GM19395 (cell line): Measurements from ENCODE around the gene CES3.

ENCODE experiments used
- ATAC-seq: cut with Tn5 transposase; IDR thresholded peaks from one replicate; pipeline ENCODE4 v1.9.1; 2021; ENCODE audit warnings: mild to moderate bottlenecking, moderate library complexity; ENCODE audit not compliant: unreplicated experiment

Gene CES3

DNA sequence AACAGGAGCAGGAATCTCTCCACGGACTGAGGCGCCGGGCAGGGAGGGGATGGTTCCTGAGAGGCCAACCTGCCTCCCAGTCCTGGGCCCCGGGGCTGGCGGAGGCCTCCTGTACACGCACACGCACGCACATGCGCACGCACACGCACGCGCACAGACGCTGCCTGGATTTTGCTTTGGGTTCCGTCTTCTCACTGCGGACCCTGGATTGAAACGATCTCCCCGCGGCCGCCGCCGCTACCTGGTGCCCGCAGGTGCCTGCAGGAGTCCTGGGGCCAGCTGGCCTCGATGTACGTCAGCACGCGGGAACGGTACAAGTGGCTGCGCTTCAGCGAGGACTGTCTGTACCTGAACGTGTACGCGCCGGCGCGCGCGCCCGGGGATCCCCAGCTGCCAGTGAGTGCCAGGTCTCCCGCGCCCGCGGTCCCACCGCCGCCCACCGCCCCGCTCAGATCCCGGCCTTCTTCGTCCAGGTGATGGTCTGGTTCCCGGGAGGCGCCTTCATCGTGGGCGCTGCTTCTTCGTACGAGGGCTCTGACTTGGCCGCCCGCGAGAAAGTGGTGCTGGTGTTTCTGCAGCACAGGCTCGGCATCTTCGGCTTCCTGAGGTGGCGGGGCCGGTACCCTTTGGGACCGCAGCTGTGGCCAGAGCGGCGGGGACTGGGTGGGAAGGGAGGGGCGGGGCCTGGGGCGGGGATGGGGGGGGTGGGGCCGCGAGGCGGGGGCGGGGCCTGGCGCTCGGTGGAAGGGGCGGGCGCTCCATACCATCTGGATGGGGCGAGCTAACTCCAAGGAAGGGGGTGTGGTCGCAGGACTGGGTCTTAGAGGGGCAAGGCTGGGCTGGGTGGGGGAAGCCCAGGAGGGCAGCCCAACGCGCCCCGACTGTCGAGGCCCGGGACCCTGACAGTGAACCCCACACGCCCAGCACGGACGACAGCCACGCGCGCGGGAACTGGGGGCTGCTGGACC lies 39.6 kb downstream of the CES3 start:
- no peak for ATAC-seq

- ATAC-seq: no peak
These were observed 40.7 kb downstream of the CES3 start for GRCh38 chr16:67001726-67002125.

DNA sequence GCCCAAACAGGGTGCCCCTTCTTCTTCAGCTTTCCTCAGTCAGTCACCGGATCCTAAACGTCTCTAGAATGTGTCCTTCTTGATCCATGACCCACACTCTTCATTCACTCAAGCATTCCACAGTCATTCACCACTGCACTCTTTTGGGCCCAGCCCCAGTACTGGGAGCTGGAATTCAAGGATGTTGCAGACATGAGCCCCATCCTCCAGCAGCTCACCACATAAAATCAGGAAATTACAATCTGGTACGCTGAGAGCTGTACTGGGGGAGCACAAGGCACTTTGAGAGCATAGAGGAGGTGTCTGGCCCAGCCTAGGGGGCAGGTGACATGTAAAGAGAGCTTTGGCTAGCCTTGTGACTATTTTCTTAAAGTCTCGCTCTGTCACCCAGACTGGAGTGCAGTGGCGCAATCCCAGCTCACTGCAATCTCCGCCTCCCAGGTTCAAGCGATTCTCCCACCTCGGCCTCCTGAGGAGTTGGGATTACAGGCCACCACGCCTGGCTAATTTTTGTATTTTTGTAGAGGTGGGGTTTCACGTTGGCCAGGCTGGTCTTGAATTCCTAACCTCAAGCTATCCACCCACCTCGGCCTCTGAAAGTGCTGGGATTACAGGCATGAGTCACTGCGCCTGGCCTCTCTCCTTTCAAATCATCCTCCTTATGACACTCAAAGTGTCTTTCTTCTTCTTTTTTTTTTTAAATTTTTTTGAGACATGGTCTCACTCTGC lies 46.0 kb downstream of the CES3 start:
- ATAC-seq: no peak

- no peak for ATAC-seq
These were observed 48.1 kb downstream of the CES3 start for GRCh38 chr16:67009158-67009557.

DNA sequence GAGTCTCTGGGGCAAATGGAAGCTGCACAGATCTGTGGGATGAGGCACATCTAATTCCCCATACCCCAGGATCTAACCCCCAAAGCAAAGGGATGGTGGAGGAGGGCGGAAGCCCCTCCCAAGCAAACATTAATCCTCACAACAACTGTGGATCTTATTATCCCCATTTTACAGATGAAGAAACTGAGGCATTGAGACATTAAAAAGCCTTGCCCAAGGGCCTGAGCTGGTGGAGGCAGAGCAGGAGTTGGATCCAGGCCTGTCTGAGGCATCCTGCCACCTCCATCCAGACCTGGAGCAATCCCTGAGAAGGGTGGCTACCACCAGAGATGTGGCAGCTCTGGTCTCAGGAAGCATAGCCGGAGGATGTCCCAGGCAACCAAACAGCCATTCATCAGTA lies 50.2 kb downstream of the CES3 start:
- no peak for ATAC-seq

- no peak for ATAC-seq
These were observed 52.3 kb downstream of the CES3 start for GRCh38 chr16:67013233-67013822.

- peak; percentile 46 for ATAC-seq
These were observed 53.0 kb downstream of the CES3 start for GRCh38 chr16:67013823-67014633.

GRCh38 chr16:67014634-67015312 lies 53.7 kb downstream of the CES3 start:
- no peak for ATAC-seq

- ATAC-seq: no peak
These were observed 54.3 kb downstream of the CES3 start for GRCh38 chr16:67015313-67015731.

- no peak for ATAC-seq
These were observed 55.1 kb downstream of the CES3 start for GRCh38 chr16:67016143-67016542.

DNA sequence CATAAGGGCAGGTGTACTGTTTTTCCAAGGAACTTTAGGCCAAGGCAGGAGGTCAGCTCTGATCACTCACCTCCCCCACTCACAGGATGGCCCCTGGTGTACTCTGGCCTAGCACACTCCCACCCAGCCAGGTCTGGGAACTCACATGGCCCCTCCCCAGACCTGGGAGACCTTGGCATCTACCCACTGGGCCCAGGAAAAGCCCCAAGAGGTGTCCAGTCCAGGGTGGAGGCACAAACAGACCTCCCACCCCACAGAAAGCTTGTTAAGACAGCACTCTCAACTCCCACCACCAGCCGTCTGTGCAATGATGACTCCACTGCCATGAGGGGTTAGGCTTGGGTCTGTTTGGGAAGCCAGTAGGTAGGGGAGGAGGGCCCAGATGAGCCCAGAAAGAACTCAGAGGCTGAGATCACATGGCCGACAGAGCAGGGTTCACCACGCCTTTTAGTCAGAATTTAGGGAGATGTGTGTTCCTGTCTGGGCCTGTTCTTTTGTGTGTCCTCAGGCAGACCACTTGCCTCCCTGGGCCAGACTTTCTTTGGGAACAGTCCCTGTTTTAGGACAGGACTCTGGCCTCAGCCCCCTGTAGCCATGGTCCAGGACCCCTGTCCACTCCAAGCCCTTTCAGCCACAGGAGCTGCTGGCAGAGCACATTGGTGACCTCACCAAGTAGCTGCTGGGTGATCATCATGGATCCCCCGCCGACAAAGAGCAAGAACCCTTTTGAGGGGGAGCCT lies 55.8 kb downstream of the CES3 start:
- ATAC-seq: no peak

GRCh38 chr16:67017421-67017750 lies 56.3 kb downstream of the CES3 start:
- no peak for ATAC-seq

DNA sequence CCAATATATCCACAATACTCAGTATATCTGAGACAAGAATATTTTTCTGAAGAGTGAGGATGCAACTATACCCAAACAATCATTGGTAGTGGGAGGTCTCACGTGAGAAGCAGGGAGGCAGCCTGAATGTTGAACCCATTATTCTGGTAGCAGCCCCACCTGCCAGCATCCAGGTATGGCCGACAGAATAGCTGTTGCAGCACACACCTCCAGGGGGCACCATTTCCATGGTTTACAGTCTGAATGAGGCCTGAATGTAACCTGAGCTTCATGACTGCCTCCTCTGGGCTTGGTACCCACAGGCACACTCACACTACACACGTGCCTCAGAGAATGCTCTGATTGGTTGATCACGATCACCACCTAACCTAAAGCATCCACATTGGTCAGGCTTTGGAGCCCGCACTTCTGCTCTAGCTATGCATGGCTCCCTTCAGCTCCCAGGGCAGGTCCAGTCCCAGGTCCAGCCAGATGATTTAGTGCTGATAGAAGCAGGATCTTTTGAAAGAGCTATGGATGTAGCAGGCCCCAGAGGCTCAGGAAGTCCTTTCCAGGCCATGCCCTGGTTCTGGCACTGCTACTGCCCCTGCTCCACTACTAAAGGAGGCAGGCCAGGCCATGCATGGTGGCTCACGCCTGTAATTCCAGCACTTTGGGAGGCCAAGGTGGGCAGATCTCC lies 56.9 kb downstream of the CES3 start:
- peak; percentile 84 for ATAC-seq

DNA sequence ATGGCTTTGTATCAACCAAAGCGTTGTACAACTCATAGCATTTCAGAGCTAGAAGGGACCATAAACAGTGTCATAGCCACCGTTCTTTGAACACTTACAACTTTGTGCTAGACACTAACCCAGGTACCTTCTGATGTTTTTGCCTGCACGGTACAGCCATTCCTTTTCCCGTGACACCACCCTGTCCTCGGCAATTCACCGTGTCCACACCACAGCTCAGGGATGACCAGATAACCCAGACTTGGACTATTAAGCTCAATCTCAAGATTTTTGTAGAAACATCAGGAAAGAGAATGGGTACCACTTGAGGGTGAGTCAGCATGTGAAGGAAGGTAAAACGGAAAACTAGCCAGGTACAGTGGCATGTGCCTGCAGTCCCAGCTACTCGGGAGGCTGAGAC lies 58.1 kb downstream of the CES3 start:
- ATAC-seq: no peak

GRCh38 chr16:67021321-67021720 lies 60.3 kb downstream of the CES3 start:
- no peak for ATAC-seq

GRCh38 chr16:67022531-67023214 lies 61.6 kb downstream of the CES3 start:
- ATAC-seq: no peak

GRCh38 chr16:67023689-67024088 lies 62.6 kb downstream of the CES3 start:
- ATAC-seq: no peak
